Epidermal melanocyte (primary cell): Measurements from ENCODE around the gene LAT.
"Not testable (repeated sequence)": the region's sequence is repeated elsewhere in the genome, so short reads cannot be mapped to it uniquely, and the experiment has no call there.

Source experiments
- DNase-seq: peaks from one replicate; pipeline ENCODE4 v3.0.0; 2011; ENCODE audit warnings: low spot score; ENCODE audit not compliant: insufficient read length

LAT gene

GRCh38 chr16:28977703-28978662, 6.9 kb upstream of the LAT start:
- DNase-seq, result no peak

- DNase-seq, result not testable (repeated sequence)
Measured at GRCh38 chr16:28980330-28980729, 4.5 kb upstream of the LAT start.

- DNase-seq, result no peak
Measured at GRCh38 chr16:28980929-28981328, 3.9 kb upstream of the LAT start.

GRCh38 chr16:28981517-28981916, 3.3 kb upstream of the LAT start:
- no peak for DNase-seq

- no peak for DNase-seq
Measured at GRCh38 chr16:28982418-28982817, 2.4 kb upstream of the LAT start.

GRCh38 chr16:28982949-28983348, 1.9 kb upstream of the LAT start:
- no peak for DNase-seq

- DNase-seq, result no peak
Measured at GRCh38 chr16:28983644-28984043, 1.2 kb upstream of the LAT start.

- DNase-seq, result no peak
Measured at GRCh38 chr16:28984091-28984490, 761 bp upstream of the LAT start.

GRCh38 chr16:28985211-28986041, 574 bp downstream of the LAT start:
- DNase-seq, result no peak

GRCh38 chr16:28986046-28986445, 1.2 kb downstream of the LAT start:
- DNase-seq, result no peak

- no peak for DNase-seq
Measured at GRCh38 chr16:28986492-28986891, 1.6 kb downstream of the LAT start.

- DNase-seq, result no peak
Measured at GRCh38 chr16:28987170-28987853, 2.5 kb downstream of the LAT start.

GRCh38 chr16:28989363-28989762, 4.5 kb downstream of the LAT start:
- DNase-seq, result no peak

GRCh38 chr16:28990375-28991040, 5.7 kb downstream of the LAT start:
- DNase-seq, result no peak

- DNase-seq, result no peak
Measured at GRCh38 chr16:28991687-28992086, 6.8 kb downstream of the LAT start.

- no peak for DNase-seq
Measured at GRCh38 chr16:28992496-28992895, 7.6 kb downstream of the LAT start.

GRCh38 chr16:28998837-28999236, 14.0 kb downstream of the LAT start:
- no peak for DNase-seq

GRCh38 chr16:28999577-28999976, 14.7 kb downstream of the LAT start:
- DNase-seq, result no peak

GRCh38 chr16:29000019-29000418, 15.2 kb downstream of the LAT start:
- DNase-seq, result no peak

GRCh38 chr16:29004496-29005139, 19.8 kb downstream of the LAT start:
- DNase-seq, result not testable (repeated sequence)
